Fibroblast of lung (primary cell): ENCODE data around the gene IL1RAP. TPM values are rescaled to one million over a fixed set of nuclear protein-coding genes. Genes with fewer than 3 reads are reported as not detected.
A peak's percentile ranks its signal among the peaks of the same experiment; 100 is the strongest.

Experiments
- DNase-seq, 2 donors: peaks; one replicate each; pipeline versions ENCODE4 v3.0.0 to v3.0.0-alpha.2; 2010; ENCODE audit warnings: low read depth in 2 of 2
- H2AFZ ChIP-seq: 2 replicates; pipeline ENCODE4 v1.5.1; 2012; ENCODE audit warnings: low read length, control low read depth, inconsistent platforms
- H3K27ac ChIP-seq: 2 replicates; pipeline ENCODE4 v1.5.1; 2011; ENCODE audit warnings: low read length, control low read depth; ENCODE audit not compliant: insufficient read depth
- H3K27me3 ChIP-seq: 2 replicates; pipeline ENCODE4 v1.5.1; 2011; ENCODE audit warnings: mild to moderate bottlenecking, low read length; ENCODE audit not compliant: control insufficient read depth, insufficient read depth
- H3K36me3 ChIP-seq: 2 replicates; pipeline ENCODE4 v1.5.1; 2011; ENCODE audit warnings: low read length; ENCODE audit not compliant: control insufficient read depth, insufficient read depth
- H3K4me1 ChIP-seq: 2 replicates; pipeline ENCODE4 v1.5.1; 2011; ENCODE audit warnings: low read length; ENCODE audit not compliant: control insufficient read depth, insufficient read depth; ENCODE audit errors: extremely low read depth
- H3K4me2 ChIP-seq: 2 replicates; pipeline ENCODE4 v1.5.1; 2011; ENCODE audit warnings: low read length, control low read depth; ENCODE audit not compliant: insufficient read depth; ENCODE audit errors: extremely low read depth
- H3K4me3 ChIP-seq, 4 experiments: fragments of 200-600 bp in 1 of 4; sonication (generic) in 1 of 4; replicated peaks in 1 of 4; 2 replicates each; pipeline ENCODE4 v1.5.1; 2011 to 2016; ENCODE audit warnings: low read length in 4 of 4, low read depth in 3 of 4, mild to moderate bottlenecking in 3 of 4, control low read depth in 2 of 4, inconsistent platforms in 1 of 4, mixed read lengths in 1 of 4; ENCODE audit not compliant: insufficient read depth in 1 of 4; ENCODE audit errors: control extremely low read depth in 1 of 4
- H3K79me2 ChIP-seq: 2 replicates; pipeline ENCODE4 v1.5.1; 2012; ENCODE audit warnings: mild to moderate bottlenecking, low read length, inconsistent platforms; ENCODE audit not compliant: control insufficient read depth, insufficient read depth
- H3K9ac ChIP-seq: 2 replicates; pipeline ENCODE4 v1.5.1; 2011; ENCODE audit warnings: mild to moderate bottlenecking, low read length, control low read depth; ENCODE audit not compliant: insufficient read depth
- H3K9me3 ChIP-seq: 2 replicates; pipeline ENCODE4 v1.5.1; 2012; ENCODE audit warnings: low read depth, low read length; ENCODE audit not compliant: control insufficient read depth, insufficient read depth
- H4K20me1 ChIP-seq: 2 replicates; pipeline ENCODE4 v1.5.1; 2011; ENCODE audit warnings: low read length; ENCODE audit not compliant: control insufficient read depth, insufficient read depth; ENCODE audit errors: extremely low read depth
- EZH2 ChIP-seq: IDR thresholded peaks from 2 replicates; pipeline ENCODE4 v1.5.1; 2012; ENCODE audit warnings: low read length, control low read depth, mild to moderate bottlenecking; ENCODE audit errors: missing control alignments
- polyA plus RNA-seq, 2 donors: library from polyadenylated mRNA; depleted of rRNA in 1 of 2; stranded (reverse) in 1 of 2; unstranded in 1 of 2; fragments of >200 nt; gene quantifications; 2 replicates each; pipeline ENCODE4 v1.2.1, GENCODE V29; 2011 to 2012; ENCODE audit warnings: missing spikeins in 1 of 2
- total RNA-seq: library from RNA; depleted of rRNA; stranded (reverse); fragments of >200 nt; gene quantifications from 2 replicates; pipeline ENCODE4 v1.2.1, GENCODE V29; 2014
- TF ChIP-seq, protein P1 (sequence below), 2 donors: IDR thresholded peaks in 1 of 2; conservative IDR thresholded peaks in 1 of 2; 1 replicate in 1 of 2; 2 replicates in 1 of 2; pipeline ENCODE4 v1.5.1; 2011 to 2012; ENCODE audit warnings: low read length in 2 of 2, control low read depth in 1 of 2, inconsistent platforms in 1 of 2, low read depth in 1 of 2, mild to moderate bottlenecking in 1 of 2

IL1RAP gene
- total and polyA plus RNA-seq, 2 donors (not counting 1 experiment from before 2014, with no cell fraction given), result 10.2 to 12.6 TPM

DNA sequence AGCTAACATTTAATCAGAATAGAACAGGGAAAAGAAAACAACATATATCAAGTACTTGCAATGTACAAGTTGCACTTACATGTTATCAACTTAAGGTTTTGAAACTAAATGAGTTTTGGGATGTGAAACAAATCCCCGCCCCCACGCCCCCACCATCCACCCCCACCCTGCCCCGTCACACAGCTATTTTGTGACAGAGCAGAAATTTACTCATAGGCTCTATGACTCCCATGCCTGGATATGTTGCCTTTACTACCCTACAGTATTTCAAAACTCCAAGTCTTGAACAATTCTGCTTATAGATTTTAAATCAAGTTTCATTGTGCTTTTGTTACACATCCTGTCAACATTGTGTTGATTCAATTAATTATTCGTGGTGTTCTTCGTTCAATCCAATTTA lies 18.1 kb upstream of the IL1RAP start:
- Histone ChIP-seq H3K4me2 (no peak overlapping the region), H3K4me1 (no peaks in the 10 kb centered on the region), H3K9me3 (no peaks in the 10 kb centered on the region), H4K20me1 (no peaks in the 10 kb centered on the region), H3K4me3 (no peak overlapping the region), H3K79me2 (no peaks in the 10 kb centered on the region), H3K9ac (no peak overlapping the region), H3K27me3 (no peaks in the 10 kb centered on the region), H3K36me3 (no peaks in the 10 kb centered on the region), H2AFZ (no peak overlapping the region), H3K27ac (no peak overlapping the region)
- no peak for TF ChIP-seq EZH2
- TF ChIP-seq, protein P1, sequence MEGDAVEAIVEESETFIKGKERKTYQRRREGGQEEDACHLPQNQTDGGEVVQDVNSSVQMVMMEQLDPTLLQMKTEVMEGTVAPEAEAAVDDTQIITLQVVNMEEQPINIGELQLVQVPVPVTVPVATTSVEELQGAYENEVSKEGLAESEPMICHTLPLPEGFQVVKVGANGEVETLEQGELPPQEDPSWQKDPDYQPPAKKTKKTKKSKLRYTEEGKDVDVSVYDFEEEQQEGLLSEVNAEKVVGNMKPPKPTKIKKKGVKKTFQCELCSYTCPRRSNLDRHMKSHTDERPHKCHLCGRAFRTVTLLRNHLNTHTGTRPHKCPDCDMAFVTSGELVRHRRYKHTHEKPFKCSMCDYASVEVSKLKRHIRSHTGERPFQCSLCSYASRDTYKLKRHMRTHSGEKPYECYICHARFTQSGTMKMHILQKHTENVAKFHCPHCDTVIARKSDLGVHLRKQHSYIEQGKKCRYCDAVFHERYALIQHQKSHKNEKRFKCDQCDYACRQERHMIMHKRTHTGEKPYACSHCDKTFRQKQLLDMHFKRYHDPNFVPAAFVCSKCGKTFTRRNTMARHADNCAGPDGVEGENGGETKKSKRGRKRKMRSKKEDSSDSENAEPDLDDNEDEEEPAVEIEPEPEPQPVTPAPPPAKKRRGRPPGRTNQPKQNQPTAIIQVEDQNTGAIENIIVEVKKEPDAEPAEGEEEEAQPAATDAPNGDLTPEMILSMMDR (conservative IDR thresholded peaks at IDR 0.05 in 1 of 2, IDR thresholded peaks at IDR 0.05 in 1 of 2; ENCODE audit: low read depth in 1 of 2, low read length in 2 of 2), result no peak
- DNase-seq, result peak in 1 of 2 donors; percentile 11

DNA sequence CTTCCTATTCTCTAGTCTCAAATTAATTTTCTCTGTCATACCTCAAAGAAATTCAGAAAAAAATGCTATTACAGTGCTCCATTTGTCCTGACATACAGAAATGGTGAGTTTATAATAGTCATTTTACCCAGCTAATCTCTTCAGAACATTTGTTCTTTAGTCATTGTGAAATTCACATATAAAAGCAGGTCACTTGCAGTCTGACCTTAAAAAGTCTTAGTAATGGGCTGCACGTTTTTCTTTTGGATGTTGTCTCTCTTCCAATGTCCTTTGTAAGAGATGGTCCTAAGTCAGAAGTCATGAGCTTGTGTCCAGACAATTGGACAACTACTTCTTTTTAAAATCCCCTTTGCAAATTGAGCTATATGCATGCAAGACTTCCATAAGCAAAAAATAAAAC lies 17.0 kb upstream of the IL1RAP start:
- Histone ChIP-seq H3K27ac (no peak overlapping the region), H3K4me1 (no peaks in the 10 kb centered on the region), H3K4me2 (no peak overlapping the region), H4K20me1 (no peaks in the 10 kb centered on the region), H3K36me3 (no peaks in the 10 kb centered on the region), H3K79me2 (no peaks in the 10 kb centered on the region), H3K9ac (no peak overlapping the region), H3K9me3 (no peaks in the 10 kb centered on the region), H3K4me3 (no peak overlapping the region), H2AFZ (no peak overlapping the region), H3K27me3 (no peaks in the 10 kb centered on the region)
- no peak for TF ChIP-seq EZH2
- TF ChIP-seq, protein P1 (conservative IDR thresholded peaks at IDR 0.05 in 1 of 2, IDR thresholded peaks at IDR 0.05 in 1 of 2; ENCODE audit: low read depth in 1 of 2, low read length in 2 of 2), result no peak
- DNase-seq, result no peak

DNA sequence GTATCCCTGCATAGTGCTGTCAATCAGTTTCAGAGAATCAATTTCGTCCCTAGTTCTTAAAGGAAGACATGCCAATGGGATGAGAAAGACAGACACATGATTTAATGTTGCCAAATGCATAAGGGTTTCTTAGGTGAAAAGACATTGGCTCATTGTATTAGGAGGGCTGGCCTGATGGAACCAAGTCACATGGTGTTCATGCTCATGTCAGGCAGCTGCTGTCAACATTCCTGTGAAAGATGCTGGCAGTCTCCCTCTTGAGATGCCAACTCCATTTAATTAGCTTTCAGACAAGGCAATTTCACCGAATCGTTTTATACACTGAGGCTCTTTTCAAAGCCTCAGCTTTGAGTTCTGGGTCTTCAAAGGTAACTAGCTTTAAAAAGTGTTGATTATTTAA lies 16.1 kb upstream of the IL1RAP start:
- peak in 1 of 2 donors; percentile 24 for DNase-seq
- Histone ChIP-seq H3K27me3 (no peaks in the 10 kb centered on the region), H3K4me1 (no peaks in the 10 kb centered on the region), H3K9me3 (no peaks in the 10 kb centered on the region), H3K4me3 (no peak overlapping the region), H3K79me2 (no peaks in the 10 kb centered on the region), H3K9ac (no peak overlapping the region), H3K4me2 (no peak overlapping the region), H3K36me3 (no peaks in the 10 kb centered on the region), H4K20me1 (no peaks in the 10 kb centered on the region), H2AFZ (no peak overlapping the region), H3K27ac (no peak overlapping the region)
- no peak for TF ChIP-seq EZH2
- TF ChIP-seq, protein P1 (conservative IDR thresholded peaks at IDR 0.05 in 1 of 2, IDR thresholded peaks at IDR 0.05 in 1 of 2; ENCODE audit: low read depth in 1 of 2, low read length in 2 of 2), result no peak
